SK-N-SH (cell line): ENCODE measurements around the gene LRRC3C.

ENCODE experiments used
- CTCF ChIP-seq: fragments of 200-600 bp; sonication (generic); IDR thresholded peaks from 2 replicates; pipeline ENCODE4 v1.6.1; 2017; ENCODE audit warnings: antibody characterized with exemption, mild to moderate bottlenecking, moderate library complexity
- POLR2AphosphoS5 ChIP-seq: IDR thresholded peaks from 2 replicates; pipeline ENCODE4 v1.6.1; 2012; ENCODE audit warnings: low read depth, low read length
- REST ChIP-seq: IDR thresholded peaks from 2 replicates; pipeline ENCODE4 v1.6.1; 2012; ENCODE audit warnings: mild to moderate bottlenecking, low read depth, low read length, moderate library complexity
- TAF1 ChIP-seq: IDR thresholded peaks from 2 replicates; pipeline ENCODE4 v1.6.1; 2012; ENCODE audit warnings: low read depth, mild to moderate bottlenecking, low read length, moderate library complexity, borderline replicate concordance
- USF2 ChIP-seq: fragments of 150-350 bp; IDR thresholded peaks from 2 replicates; pipeline ENCODE4 v1.6.1; 2017; ENCODE audit warnings: antibody characterized with exemption, low read length, low read depth, borderline replicate concordance

GRCh38 chr17:39965017-39965699, 37.6 kb downstream of the LRRC3C start:
- TF ChIP-seq TAF1 (no peak), REST (no peak), USF2 (no peak), CTCF (no peak), POLR2AphosphoS5 (no peak)
